ENCODE data around the gene SIRT7. TPM values are rescaled to one million over a fixed set of nuclear protein-coding genes. Genes with fewer than 3 reads are reported as not detected.

The SIRT7 gene
- total RNA-seq, 2 donors from 2014 or later: 11.8 to 13.1 TPM

DNA sequence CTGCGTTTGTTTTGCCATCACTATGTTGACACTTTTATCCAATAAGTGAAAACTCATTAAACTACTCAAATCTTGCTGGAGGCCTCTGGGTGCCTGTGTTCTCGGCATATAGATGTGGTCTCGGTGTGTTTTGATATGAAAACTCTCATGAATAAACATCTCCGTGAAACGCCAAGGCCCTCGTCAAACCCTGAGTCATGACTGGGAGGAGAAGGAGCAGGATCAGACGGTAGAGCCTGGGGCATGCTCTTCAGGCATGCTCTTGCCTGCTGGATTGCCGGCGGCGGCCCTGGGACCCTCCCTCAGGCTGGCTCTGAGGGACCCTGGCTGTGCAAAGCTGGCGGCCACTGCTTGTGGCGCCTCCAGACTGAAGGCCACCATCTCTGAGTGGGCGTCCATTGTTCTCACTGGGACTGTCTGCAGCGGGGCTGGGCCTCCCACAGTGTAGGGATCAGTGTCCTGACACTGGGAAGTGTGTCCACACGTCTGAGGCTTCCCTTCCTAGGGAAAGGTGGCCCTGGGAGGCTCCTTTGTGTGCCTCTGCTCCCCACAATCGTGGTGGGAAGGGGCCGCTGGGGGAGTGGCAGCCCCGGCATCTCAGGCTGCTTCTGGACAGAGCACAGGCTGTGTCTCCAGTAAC is 17.7 kb downstream of the SIRT7 start:
- no peak for DNase-seq (ENCODE audit: low spot score)
- intact Hi-C loops (cut with DNase I): no loop called here

DNA sequence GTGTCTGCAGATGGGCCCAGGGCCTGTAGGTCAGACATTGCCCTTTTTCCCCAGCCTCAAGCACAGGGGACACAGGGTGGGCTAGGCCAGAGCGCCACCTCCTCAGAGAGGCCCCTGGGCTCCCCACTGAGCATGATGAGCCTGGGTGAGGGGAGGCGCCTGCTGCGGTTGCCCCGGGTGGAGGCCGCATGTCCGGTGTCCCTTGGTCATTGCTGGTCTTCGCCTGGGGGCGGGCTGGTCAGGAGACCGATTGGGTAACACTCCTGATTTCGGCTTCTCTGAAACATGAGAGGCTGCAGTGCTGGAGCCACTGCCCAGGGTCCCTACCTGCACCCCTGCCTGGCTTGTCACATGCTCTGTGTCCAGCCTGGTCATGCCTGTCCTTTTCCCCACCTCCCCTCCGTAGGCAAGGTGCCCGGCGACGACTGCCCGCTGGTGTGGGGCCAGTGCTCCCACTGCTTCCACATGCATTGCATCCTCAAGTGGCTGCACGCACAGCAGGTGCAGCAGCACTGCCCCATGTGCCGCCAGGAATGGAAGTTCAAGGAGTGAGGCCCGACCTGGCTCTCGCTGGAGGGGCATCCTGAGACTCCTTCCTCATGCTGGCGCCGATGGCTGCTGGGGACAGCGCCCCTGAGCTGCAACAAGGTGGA is 18.3 kb downstream of the SIRT7 start:
- peak; percentile 74 for DNase-seq (ENCODE audit: low spot score)
- intact Hi-C loops (cut with DNase I): no loop called here

DNA sequence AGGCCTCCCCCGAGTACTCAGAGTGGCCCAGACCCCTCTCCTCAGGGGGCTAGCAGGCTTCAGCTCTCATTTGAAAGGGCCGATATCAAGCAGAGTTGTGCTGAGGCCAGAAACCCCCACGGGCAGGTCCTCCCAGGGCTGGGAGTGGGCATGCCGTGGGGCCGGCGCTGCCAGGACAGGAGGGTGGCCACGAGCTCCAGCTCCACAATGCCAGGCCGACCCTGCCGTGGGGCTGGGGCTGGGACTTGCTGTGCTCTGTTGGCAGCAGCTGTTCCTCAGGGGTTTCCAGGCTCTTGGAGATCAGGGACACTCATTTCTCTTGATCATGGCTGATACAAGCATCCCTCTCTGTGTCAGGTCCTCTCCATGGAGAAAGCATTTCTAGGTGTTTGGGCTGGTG is 19.1 kb downstream of the SIRT7 start:
- no peak for DNase-seq (ENCODE audit: low spot score)
- intact Hi-C loops (cut with DNase I): no loop called here

DNA sequence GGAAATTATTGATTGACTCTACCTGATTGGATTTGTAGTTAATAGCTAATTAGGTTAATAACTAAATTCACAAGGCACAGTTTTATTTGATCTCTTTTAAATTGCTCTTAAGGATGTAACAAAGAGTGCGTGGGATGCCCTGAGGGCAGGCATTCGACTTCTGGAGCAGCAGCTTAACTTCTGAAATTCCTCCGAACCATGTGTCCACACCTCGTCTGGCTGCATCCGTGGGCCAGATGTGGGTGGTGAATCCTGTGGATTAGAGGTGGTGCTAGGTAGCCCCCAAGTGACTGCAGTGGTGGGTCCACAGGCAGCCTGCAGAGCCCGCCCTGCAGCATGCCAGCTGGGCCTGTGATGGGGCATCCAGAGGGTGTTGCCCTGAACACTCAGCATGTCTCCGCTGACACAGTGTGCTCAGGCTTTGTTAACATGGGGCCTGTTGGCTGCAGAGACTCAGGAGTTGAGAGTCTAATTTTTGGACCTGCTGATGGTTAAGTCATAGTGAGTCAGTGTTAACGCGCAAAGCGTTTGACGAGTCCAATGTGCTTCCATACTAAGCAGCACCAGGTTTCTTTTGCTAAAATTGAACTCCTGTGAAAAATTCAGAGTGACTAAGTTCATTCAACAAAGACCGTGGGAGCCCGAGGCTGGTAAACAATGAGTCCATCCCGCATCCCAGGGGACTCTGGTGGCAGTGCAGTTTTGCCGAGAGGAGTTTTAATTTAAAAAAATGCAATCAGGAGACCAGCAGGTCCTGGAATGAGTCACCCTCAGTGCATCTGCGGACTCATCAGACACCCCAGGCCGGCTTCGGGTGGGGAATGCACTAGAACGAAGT is 19.7 kb downstream of the SIRT7 start:
- DNase-seq (ENCODE audit: low spot score): no peak
- intact Hi-C loops (cut with DNase I): no loop called here

DNA sequence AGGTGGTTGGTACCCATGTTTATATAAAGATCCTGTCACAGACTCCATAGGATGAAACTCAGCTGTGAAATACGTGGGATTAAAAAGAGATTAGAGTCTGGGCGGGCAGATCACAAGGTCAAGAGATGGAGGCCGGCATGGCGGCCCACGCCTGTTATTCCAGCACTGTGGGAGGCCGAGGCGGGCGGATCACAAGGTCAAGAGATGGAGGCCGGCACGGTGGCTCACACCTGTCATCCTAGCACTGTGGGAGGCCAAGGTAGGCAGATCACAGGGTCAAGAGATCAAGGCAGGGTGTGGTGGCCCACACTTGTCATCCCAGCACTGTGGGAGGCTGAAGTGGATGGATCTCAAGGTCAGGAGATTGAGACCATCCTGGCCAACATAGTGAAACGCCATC is 22.6 kb downstream of the SIRT7 start:
- no peak for DNase-seq (ENCODE audit: low spot score)
- intact Hi-C loops (cut with DNase I): no loop called here

DNA sequence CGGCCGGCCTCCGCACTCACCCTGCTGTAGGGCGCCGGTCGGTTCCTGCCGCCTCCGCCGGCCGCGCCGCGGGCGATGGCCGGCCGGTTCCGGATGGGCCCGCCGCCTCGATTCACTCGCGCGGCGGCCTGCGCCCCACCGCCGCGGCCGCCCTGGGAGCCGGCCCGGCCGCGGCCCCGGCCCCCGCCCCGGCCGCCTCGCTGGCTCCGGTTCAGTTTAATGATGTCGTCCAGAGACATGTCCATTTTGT is 26.7 kb downstream of the SIRT7 start:
- no peak for DNase-seq (ENCODE audit: low spot score)
- intact Hi-C loops (cut with DNase I): no loop called here

DNA sequence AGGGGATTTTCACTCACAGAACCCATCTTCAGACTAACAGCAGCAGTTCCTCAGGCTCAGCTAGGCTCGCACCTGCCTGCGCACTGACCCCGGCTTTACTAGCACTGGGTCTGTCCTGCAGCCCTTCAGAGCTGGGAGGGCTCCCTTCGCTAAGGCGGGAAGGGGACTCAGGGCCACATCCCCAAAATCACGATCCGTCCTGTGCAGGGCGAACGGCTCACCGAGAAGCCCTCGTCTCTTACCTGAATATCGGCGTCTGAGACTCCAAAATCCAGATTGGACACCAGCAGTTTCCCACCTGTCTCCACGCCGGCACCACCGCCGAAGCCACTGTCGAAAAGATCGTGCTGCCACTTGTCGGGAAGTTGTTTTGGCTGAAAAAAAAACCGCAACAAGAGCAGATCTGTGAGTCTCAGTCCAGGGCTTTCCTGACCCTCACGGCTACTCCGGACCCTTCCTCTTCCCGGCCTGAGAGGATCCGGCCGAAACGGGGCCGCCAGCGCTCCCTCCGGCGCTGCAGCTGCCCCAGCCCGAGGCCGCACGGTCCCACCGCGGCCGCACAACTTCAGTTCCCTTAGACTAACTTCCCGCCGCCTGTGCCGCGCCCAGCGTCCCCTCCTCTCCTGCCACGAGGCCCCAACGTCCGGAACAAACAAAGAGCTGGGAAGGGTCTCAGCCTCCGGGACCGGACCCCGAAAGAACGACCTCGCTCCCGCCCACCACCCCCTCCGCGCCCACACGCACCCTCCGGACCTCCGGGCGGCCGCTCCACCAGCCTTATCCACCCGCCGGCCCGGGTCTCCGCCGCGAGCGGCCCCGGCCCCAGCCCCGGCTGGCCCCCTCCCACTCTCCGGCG is 27.3 kb downstream of the SIRT7 start:
- no peak for DNase-seq (ENCODE audit: low spot score)
- intact Hi-C loops (cut with DNase I): no loop called here

DNA sequence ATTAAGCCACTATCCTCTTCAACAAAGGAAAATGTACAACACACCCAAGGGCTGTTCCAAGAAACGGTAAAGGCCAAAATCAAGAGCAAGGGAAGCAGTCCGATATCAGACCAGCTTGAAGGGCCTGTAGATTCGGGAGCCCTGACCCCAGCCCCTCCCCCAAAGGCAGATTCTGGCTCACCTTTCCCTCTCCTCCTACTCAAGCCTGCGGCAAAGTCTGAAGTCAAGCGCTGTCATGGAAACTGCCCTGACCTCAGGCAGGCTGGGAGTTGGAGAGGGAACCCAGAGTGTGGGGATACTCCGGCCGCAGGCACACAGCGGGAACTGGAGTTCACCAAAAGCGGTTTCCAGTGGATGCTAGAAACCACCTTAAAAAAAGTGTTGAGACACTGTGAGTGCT is 28.4 kb downstream of the SIRT7 start:
- intact Hi-C loops (cut with DNase I): no loop called here
- DNase-seq (ENCODE audit: low spot score): no peak

DNA sequence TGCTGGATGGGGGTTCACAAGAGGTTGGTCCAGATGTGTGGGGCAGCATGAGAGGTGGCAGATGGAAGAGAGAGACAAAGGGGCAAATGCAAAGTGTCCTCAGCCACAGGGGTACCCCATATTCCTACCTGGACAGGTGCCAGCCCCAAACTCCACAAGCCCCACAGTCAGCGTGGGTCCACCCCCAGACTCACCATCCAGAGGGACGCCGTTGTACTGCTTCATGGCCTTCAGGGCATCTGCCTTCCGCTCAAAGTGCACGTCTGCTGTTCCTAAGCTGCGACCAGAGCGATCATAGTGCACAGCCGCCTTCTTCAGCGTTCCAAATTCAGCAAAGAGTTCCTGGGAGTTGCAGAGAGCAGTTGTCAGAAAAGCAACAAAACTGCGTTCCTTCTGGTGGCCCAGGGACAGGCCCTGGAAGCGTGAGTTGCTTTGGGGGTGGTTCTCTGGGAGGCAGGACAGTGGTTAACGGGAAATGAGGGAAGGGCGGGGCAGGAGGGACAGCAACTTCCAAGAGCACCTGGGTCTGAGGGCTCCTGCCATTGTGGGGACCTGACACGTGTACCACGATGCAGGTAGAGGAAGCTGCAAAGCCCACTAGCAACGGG is 28.9 kb downstream of the SIRT7 start:
- intact Hi-C loops (cut with DNase I): no loop called here
- no peak for DNase-seq (ENCODE audit: low spot score)

DNA sequence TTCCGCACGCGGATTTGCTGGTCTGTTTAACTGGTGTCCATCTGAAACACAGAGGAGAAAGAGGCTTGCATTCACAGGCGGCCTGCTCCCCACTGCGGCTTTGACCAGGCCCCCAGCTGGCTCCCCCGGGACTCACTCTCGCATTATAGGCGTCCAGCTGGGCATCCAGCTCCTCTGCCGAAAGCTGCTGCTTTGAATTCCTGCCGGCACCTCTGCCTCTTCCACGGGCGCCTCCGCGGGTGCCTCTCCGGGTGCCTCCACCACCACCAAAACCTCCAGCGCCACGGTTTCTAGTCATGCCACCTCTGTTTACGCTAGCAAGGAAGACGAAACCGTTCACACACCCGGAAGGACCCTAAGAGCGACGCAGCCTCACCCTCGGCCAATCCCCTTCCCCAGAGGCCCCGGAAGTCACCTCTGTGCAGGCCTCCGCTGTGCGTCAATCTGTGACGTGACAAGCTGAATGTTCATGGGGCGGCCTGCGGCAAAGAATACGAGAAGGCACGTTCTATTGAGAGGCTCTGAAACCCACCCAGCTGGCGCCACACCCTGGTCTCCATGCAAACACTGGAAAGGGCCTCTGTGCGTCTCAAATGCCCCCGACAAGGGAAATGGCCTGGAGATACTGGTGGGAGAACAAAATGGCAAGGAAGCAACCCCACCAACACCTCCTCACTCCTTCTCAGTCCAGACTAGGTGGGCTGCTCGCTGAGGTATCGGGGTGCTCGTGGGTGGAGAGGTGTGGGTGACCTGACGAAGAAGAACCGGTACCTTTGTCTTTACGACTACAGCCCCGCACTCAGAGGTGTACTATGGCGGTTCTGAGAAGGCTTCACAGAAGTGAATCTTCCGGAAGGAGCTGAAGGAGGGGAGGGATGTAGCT is 29.6 kb downstream of the SIRT7 start:
- intact Hi-C loops (cut with DNase I): no loop called here
- no peak for DNase-seq (ENCODE audit: low spot score)

DNA sequence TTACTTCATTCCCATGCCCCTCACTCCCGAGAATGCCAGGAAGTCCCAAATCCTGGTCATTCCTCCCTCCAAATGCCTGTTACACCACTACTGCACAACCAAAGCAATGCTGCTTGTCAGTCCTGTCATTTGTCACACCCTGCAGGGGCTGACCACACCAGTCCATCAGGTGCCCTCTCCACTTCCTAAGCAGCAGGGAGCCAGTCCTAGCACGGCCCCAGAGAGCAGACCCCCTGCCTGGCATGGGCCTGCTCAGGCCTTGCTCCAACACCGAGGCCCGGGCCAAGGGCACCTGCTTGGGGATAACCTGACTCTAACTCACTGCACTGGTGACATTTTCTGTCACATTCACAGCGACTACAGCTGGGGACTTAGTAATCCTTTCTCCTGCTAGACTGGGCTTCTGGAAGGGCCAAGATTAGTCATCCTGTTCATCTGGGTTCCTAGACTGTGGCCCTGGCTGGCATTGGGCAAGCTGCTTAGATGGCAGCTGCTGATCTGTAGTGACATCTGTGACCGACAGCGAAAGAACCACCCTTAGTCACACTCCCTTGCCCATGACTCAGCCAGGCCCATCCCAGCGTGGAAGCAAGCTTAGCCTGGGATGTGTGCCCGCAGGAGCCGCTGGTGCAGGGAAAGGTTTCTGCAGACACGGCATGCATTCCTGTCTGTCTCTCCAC is 32.0 kb downstream of the SIRT7 start:
- intact Hi-C loops (cut with DNase I): no loop called here
- DNase-seq (ENCODE audit: low spot score): no peak

DNA sequence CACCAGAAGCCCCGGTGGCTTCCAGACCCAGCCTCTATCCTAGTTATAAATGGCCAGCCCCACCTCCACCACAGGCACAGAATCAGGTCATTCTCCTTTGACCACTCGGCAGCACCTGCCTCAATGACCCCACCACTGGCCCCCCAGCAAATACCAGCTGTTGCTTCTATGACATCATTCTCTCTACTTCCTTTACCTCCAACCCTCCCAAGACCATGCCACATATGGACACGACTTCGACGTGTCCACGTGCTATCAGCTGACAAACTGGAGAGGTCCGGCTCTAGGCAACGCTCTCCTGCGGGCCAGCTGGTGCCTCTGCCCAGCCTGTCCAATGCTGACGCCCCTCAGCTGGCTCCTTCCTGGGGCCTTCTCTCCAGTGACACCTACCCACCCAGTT is 32.5 kb downstream of the SIRT7 start:
- no peak for DNase-seq (ENCODE audit: low spot score)

DNA sequence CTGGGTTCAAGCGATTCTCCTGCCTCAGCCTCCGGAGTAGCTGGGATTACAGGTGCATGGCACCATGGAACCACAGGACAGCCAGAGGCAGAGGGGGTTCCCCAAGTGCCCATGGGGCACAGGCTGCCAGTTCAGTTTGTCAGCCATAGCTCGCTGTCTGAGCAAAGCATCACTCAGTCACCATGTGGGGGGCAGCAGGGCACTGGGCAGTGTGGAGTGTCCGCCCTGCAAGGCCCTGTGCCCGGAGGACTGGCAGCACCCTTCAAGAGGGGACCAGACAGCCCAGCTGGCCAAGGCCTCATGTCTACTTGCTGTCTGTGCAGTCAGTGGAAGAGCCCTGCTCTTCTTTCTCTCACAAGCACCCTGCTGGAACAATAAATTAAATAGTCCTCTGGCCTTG is 33.0 kb downstream of the SIRT7 start:
- no peak for DNase-seq (ENCODE audit: low spot score)
- intact Hi-C loops (cut with DNase I): no loop called here

More for the DNA sequence above, 32.5 kb downstream of the SIRT7 start:
- intact Hi-C loops (cut with DNase I): no loop called here

DNA sequence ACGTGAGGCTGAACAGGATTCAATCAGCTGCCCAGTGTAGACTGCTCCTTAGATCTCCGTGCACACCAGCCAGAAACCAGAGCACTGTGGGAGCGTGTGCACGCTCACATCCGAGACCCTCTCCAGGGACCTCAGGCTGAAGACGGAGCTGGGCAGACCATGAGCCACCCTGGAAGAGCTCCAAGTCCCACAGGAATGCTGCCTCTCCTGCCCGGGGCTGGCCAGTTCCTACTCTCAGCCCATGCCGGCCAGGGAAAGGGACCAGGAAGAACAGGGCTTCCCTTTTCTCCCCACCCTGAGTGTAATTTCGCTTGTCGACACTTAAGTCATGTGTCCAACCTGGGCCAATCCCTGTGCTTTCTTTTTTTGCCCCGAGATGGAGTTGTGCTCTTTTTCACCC is 33.5 kb downstream of the SIRT7 start:
- intact Hi-C loops (cut with DNase I): no loop called here
- no peak for DNase-seq (ENCODE audit: low spot score)

DNA sequence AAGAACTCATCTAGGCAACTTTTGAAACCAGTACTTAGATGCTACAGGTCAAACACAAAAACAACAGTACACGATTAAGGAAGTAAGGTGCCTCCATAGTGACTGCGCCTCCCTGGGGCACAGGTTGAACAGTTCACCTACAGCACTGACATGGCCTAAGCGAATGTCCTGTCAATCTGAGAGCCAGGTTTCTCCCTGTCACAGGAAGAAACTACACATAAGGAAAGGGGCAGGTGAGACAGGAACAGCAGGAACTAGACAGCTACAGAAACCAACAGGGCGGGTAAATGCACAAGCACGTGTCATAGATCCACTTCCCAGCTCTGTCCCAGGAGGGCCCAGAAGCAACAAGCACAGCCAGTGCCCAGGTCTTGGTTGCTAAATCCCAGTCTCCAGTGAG is 38.9 kb downstream of the SIRT7 start:
- intact Hi-C loops (cut with DNase I): no loop called here
- DNase-seq (ENCODE audit: low spot score): no peak

DNA sequence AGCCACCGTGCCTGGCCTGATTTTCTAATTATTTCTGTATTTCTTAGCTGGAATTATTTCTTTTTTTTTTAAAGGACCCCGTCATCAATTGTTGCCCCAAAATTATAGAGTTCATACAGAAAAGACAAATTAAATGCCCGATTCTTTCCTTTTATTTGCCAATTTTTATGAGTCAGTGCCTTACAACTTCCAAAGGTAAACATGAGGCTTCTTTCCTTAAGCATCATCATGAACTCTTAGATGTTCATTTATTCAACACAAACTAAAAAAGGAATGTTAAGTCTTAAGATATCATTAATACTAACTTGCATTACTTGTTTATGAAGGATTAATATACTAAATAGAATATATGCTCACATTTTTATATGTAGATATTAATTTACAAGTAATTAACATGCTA is 39.7 kb downstream of the SIRT7 start:
- intact Hi-C loops (cut with DNase I): no loop called here
- DNase-seq (ENCODE audit: low spot score): no peak

DNA sequence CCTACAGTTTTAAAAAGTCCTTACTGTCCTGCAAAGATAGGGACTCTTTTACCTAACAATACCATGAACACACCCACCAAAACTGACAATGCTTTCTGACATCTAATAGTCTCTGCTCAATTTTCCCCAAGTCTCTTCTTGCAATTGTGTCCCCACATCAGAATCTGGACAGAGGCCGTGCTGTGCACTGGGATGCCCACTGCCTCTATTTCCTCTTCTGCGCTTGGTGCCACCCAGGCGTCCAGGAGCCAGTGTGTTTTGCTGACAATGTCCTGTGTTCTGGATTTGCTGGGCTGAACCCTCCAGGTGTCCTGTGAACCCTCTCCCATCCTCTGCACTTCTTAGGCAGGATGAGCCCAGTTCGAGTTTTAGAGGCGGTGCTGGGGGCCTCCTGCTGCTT is 40.4 kb downstream of the SIRT7 start:
- intact Hi-C loops (cut with DNase I): no loop called here
- DNase-seq (ENCODE audit: low spot score): no peak
